ENCODE data around the gene OTC.
A peak's percentile ranks its signal among the peaks of the same experiment; 100 is the strongest.

Gene OTC

GRCh38 chrX:38352362-38352761, at the start of gene OTC:
Gene OTC, plus strand, starts transcription at chrX:38352604. Its CDS starts 93 bp downstream, at chrX:38352697.
- Mint-ChIP-seq H3K27ac (no peak within 1 kb of the TSS), H3K9me3 (no peaks in the 10 kb centered on the region), H3K4me3 (no peak within 1 kb of the TSS), H3K27me3 (peaks cover 5% of the 10 kb centered on the region), H3K4me1 (no peaks in the 10 kb centered on the region), H3K36me3 (no peaks in the 10 kb centered on the region)
- CTCF ChIA-PET: no interaction called here
- no peak for DNase-seq

DNA sequence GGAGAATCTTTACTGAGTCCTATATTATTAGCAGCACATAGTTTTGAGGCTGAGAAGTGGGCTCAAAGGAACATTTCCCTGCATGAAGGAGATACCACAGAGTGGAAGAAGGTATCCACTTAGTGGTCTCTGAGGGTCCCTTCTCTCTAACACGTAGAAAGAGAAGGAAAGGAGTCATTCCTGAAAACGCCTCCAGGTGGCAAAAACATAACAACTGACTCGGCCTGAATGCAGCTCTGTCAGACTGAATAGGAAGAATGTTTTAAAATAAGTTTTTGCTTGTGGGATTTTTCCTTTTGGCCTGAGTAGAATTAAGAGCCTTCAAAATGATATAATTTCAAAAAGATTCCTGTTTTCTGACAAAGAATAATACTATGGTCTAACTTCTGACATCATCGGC, 48.4 kb upstream of the OTC start:
- no peaks in the 10 kb centered on the region for H3K4me1 Mint-ChIP-seq
- H3K4me3 Mint-ChIP-seq: no peak overlapping the region
- no peaks in the 10 kb centered on the region for H3K36me3 Mint-ChIP-seq
- no peak for DNase-seq
- no peaks in the 10 kb centered on the region for H3K9me3 Mint-ChIP-seq
- H3K27me3 Mint-ChIP-seq: no peaks in the 10 kb centered on the region
- no peak overlapping the region for H3K27ac Mint-ChIP-seq
- CTCF ChIA-PET: no interaction called here

DNA sequence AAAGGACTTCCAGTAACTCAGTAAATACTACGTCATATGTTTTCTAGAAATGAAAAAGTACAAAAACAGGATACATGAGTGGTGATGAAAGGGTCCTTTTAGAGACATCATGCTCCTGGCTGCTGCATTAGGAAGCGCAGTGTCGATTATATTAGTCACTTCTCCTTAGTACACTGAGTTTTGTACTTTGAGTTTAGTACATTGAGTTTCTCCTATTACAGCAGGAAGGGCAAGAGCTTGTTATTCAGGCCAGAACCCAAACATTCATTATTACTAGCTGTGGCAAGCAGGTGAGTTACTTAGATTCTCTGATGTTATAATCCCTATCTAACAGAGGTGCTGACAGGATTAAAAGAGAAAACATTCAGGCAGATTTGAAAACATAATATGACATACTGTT, 46.4 kb upstream of the OTC start:
- H3K36me3 Mint-ChIP-seq: no peaks in the 10 kb centered on the region
- DNase-seq: no peak
- no peaks in the 10 kb centered on the region for H3K27me3 Mint-ChIP-seq
- H3K4me1 Mint-ChIP-seq: no peaks in the 10 kb centered on the region
- H3K27ac Mint-ChIP-seq: no peak overlapping the region
- H3K9me3 Mint-ChIP-seq: no peaks in the 10 kb centered on the region
- CTCF ChIA-PET: no interaction called here
- H3K4me3 Mint-ChIP-seq: no peak overlapping the region

DNA sequence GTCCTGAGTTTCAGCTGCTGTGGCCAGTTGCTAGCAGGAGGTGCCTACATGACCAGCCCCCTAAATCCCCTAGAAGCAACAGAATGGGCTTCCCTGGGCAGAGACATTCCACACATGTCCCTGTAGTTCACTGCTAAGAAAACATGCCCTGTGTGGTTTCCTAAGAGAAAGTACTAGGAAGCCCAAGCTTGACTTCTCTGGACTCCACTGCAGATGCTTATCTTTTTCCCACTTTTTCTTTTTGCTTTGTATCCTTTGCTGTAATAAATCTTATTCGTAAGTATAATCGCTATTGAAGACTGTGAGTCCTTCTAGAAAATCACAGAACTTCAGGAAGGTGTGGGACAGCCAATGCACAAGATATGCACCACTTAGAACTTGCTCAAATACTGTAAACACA, 40.7 kb upstream of the OTC start:
- no peaks in the 10 kb centered on the region for H3K4me1 Mint-ChIP-seq

DNA sequence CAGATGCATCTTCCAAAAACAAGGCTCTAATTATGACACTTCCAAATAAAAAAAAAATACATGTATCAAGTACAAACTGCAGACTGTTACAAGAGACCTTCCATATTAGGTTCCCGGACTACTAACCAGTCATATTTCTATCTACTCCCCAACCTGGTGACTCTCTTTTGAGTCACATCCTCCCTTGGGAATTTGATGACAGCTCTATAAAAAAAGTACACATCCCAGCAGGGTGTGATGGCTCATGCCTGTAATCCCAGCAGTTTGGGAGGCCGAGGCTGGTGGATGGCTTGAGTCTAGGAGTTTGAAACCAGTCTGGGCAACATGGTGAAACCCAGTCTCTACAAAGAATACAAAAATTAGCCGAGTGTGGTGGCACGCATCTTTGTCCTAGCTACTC, 40.0 kb upstream of the OTC start:
- H3K9me3 Mint-ChIP-seq: no peaks in the 10 kb centered on the region
- H3K4me1 Mint-ChIP-seq: no peaks in the 10 kb centered on the region

More for the DNA sequence above, 40.7 kb upstream of the OTC start:
- CTCF ChIA-PET: no interaction called here
- H3K27ac Mint-ChIP-seq: no peak overlapping the region
- no peaks in the 10 kb centered on the region for H3K27me3 Mint-ChIP-seq
- H3K9me3 Mint-ChIP-seq: no peaks in the 10 kb centered on the region
- no peaks in the 10 kb centered on the region for H3K36me3 Mint-ChIP-seq
- no peak overlapping the region for H3K4me3 Mint-ChIP-seq
- DNase-seq: no peak

GRCh38 chrX:38313190-38313589, 39.2 kb upstream of the OTC start:
- CTCF ChIA-PET: no interaction called here
- no peaks in the 10 kb centered on the region for H3K27me3 Mint-ChIP-seq
- H3K4me3 Mint-ChIP-seq: no peak overlapping the region
- no peak for DNase-seq
- no peaks in the 10 kb centered on the region for H3K4me1 Mint-ChIP-seq
- H3K9me3 Mint-ChIP-seq: no peaks in the 10 kb centered on the region
- no peak overlapping the region for H3K27ac Mint-ChIP-seq
- no peaks in the 10 kb centered on the region for H3K36me3 Mint-ChIP-seq

More for the DNA sequence above, 40.0 kb upstream of the OTC start:
- Mint-ChIP-seq H3K36me3 (no peaks in the 10 kb centered on the region), H3K27me3 (no peaks in the 10 kb centered on the region), H3K27ac (no peak overlapping the region), H3K4me3 (no peak overlapping the region)
- no peak for DNase-seq
- CTCF ChIA-PET: no interaction called here

DNA sequence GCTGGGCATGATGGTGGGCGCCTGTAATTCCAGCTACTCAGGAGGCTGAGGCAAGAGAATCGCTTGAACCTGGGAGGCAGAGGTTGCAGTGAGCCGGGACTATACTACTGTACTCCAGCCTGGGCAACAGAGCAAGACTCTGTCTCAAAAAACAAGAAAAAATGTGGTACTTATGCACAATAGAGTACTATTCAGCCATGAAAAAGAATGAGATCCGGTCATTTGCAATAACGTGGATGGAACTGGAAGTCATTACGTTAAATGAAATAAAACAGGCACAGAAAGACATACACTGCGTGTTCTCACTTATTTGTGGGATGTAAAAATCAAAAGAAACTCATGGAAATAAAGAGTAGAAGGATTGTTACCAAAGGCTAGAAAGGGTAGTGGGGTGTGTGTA, 37.2 kb upstream of the OTC start:
- no peak overlapping the region for H3K4me3 Mint-ChIP-seq
- H3K36me3 Mint-ChIP-seq: no peaks in the 10 kb centered on the region
- no peaks in the 10 kb centered on the region for H3K4me1 Mint-ChIP-seq
- H3K27me3 Mint-ChIP-seq: no peaks in the 10 kb centered on the region
- CTCF ChIA-PET: no interaction called here
- no peak for DNase-seq
- no peaks in the 10 kb centered on the region for H3K9me3 Mint-ChIP-seq
- H3K27ac Mint-ChIP-seq: no peak overlapping the region

- Mint-ChIP-seq H3K27me3 (no peaks in the 10 kb centered on the region), H3K4me3 (no peak overlapping the region), H3K9me3 (no peaks in the 10 kb centered on the region), H3K4me1 (no peaks in the 10 kb centered on the region), H3K27ac (no peak overlapping the region), H3K36me3 (no peaks in the 10 kb centered on the region)
- CTCF ChIA-PET: no interaction called here
- DNase-seq: no peak
These were observed 34.2 kb upstream of the OTC start for GRCh38 chrX:38318196-38318595.

GRCh38 chrX:38318606-38319005, 33.8 kb upstream of the OTC start:
- CTCF ChIA-PET: interaction anchor here (1.1 kb wide), 1 partner anchor 10 kb away, joined by 3 read pairs; no protein-coding TSS in a partner anchor
- no peaks in the 10 kb centered on the region for H3K36me3 Mint-ChIP-seq
- no peaks in the 10 kb centered on the region for H3K27me3 Mint-ChIP-seq
- no peaks in the 10 kb centered on the region for H3K9me3 Mint-ChIP-seq
- no peak overlapping the region for H3K27ac Mint-ChIP-seq
- no peak for DNase-seq
- H3K4me3 Mint-ChIP-seq: no peak overlapping the region
- no peaks in the 10 kb centered on the region for H3K4me1 Mint-ChIP-seq

DNA sequence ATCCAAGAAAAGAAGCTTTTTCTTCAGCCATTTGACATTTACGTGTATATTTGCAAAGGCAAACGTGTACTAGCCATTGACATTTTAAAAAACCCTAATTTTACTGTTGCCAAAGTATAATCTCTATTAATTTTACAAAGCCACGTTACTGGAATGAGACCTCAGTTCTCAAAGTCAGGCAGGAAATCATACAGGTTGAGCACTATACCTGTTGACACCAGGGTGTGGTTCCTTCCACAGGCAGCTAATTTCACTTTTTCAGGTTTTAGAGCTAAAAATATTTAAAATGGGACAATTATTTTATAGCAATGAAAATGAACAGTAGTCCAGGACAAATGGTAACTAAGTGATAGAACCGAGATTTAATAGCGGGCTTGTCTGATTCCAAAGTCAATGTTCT, 31.6 kb upstream of the OTC start:
- Mint-ChIP-seq H3K27me3 (no peaks in the 10 kb centered on the region), H3K4me1 (peaks cover 4% of the 10 kb centered on the region), H3K4me3 (no peak overlapping the region), H3K9me3 (no peaks in the 10 kb centered on the region), H3K27ac (no peak overlapping the region), H3K36me3 (no peaks in the 10 kb centered on the region)
- CTCF ChIA-PET: no interaction called here
- no peak for DNase-seq

DNA sequence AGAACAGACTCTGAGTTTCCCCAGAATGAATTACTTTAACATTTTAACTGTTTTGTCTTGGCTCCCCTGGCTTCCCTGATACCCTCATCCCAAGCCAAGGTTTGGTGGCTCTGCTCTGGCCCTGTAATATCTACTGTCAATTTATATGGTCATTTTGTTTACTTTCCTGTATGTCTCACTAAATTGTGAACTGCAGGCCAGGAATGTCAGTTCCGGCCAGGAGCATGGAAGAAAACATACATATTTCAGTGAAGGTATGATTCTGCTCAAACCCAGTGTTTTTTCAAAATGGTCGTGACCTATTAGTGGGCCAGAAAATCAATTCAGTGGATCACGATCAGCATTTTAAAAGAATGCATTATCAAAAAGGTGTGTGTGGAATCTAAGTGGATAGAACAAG, 26.3 kb upstream of the OTC start:
- H3K36me3 Mint-ChIP-seq: no peaks in the 10 kb centered on the region
- H3K27ac Mint-ChIP-seq: peak overlapping the region; percentile 24

DNA sequence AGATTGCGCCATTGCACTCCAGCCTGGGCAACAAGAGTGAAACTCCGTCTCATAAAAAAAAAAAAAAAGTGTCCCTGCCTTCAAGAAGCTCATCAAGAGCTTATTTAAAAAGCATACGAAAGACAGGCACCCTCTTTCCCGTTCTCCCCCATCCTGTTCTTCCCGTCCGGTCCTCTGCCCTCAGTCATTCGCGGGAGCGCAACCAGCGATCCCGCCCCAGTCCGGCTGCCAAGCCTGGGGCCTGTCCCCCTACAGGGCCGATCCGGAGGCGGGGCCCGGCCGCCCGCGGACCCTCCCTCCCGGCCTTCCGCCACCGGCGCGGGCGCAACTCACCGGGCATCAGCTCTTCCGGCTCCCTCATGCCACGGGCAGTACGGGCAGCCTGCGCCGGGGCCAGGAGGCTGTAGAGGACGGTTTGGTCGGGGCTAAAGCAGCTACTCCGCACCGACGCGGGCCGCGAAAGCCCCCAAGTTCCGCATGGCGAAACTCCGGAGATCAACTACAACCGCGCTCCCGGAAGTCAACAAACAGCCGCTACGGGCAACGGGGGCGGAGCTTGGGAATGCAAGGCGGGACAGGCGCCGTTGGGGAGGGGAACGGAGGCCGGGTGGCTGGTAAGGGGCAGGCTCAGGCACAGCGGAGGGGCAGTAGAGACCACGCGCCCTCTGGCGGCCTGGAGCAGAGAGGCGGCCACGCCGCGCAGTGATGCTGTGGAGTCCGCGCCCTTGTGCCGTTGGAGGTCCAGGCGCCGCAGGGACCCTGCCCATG, 25.2 kb upstream of the OTC start, which contains the start of gene RPGR:
Gene RPGR (minus strand): TSS at position 503 of the 768 bp plus-strand sequence. CDS start 142 bp downstream, at position 361.
- peak within 1 kb of the TSS; percentile 90 for H3K27ac Mint-ChIP-seq

More for the DNA sequence above, 26.3 kb upstream of the OTC start:
- DNase-seq: no peak
- peaks cover 28% of the 10 kb centered on the region for H3K4me1 Mint-ChIP-seq
- peak overlapping the region; percentile 90 for H3K4me3 Mint-ChIP-seq
- H3K27me3 Mint-ChIP-seq: no peaks in the 10 kb centered on the region
- H3K9me3 Mint-ChIP-seq: no peaks in the 10 kb centered on the region
- CTCF ChIA-PET: no interaction called here

DNA sequence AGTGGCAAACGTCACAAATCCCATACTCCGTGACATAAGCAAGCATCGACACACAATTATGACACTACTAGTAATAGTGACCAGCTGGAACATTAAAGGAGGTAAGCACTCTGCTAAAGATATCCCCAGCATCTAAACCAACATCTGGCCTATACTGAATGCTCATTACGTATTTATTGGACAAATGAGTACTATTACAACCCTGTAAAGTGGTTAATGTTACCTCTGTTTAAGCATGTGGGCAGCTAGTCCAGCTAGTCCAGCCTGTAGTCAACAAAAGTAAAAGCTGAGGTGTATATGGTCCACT, 24.7 kb upstream of the OTC start:
- Mint-ChIP-seq H3K4me3 (peak overlapping the region; percentile 90), H3K27ac (peak overlapping the region; percentile 30), H3K9me3 (no peaks in the 10 kb centered on the region), H3K27me3 (no peaks in the 10 kb centered on the region), H3K4me1 (peaks cover 28% of the 10 kb centered on the region), H3K36me3 (no peaks in the 10 kb centered on the region)
- no peak for DNase-seq
- CTCF ChIA-PET: interaction anchor here (0.6 to 2.1 kb wide), 10 partner anchors 8 to 161 kb away, joined by 3 to 8 read pairs (median 4); partner anchors contain the start of gene SRPX

More for the DNA sequence above, 25.2 kb upstream of the OTC start, which contains the start of gene RPGR:
- Mint-ChIP-seq H3K4me3 (peak within 1 kb of the TSS; percentile 90), H3K4me1 (peaks cover 28% of the 10 kb centered on the region), H3K27me3 (no peaks in the 10 kb centered on the region), H3K9me3 (no peaks in the 10 kb centered on the region), H3K36me3 (no peaks in the 10 kb centered on the region)
- DNase-seq: peak; percentile 94
- CTCF ChIA-PET: interaction anchor here (0.7 to 2.1 kb wide), 10 partner anchors 19 to 403 kb away, joined by 3 to 8 read pairs (median 4); partner anchors contain the start of gene SRPX

- H3K9me3 Mint-ChIP-seq: no peaks in the 10 kb centered on the region
- H3K27me3 Mint-ChIP-seq: no peaks in the 10 kb centered on the region
- CTCF ChIA-PET: no interaction called here
- no peak for DNase-seq
- H3K36me3 Mint-ChIP-seq: no peaks in the 10 kb centered on the region
- no peak overlapping the region for H3K4me3 Mint-ChIP-seq
- no peak overlapping the region for H3K27ac Mint-ChIP-seq
- peaks cover 14% of the 10 kb centered on the region for H3K4me1 Mint-ChIP-seq
These were observed 19.9 kb upstream of the OTC start for GRCh38 chrX:38332505-38332904.

DNA sequence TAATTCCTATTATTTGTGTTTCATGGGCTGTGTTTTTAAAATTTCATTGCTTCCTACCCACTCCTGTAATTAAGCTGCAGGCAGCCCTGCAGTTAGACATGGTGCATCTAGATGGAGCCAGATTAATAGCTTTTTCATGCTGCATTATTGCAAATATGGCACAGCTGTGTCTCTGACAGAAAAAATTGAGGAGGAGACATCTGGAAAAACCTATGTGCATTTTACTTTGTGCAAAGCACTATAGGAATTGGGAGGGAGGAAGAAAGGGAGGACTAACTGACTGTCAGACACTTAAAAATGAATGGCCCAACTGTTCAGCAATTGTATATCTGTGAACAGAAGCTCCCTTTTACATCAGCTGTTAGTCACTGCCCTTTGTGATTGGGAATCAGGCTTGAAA, 17.0 kb upstream of the OTC start:
- no peaks in the 10 kb centered on the region for H3K36me3 Mint-ChIP-seq
- no peak overlapping the region for H3K27ac Mint-ChIP-seq
- no peaks in the 10 kb centered on the region for H3K27me3 Mint-ChIP-seq
- no peaks in the 10 kb centered on the region for H3K9me3 Mint-ChIP-seq
- CTCF ChIA-PET: no interaction called here
- DNase-seq: no peak
- H3K4me1 Mint-ChIP-seq: no peaks in the 10 kb centered on the region
- H3K4me3 Mint-ChIP-seq: no peak overlapping the region

All from activated naive CD4-positive, alpha-beta T cell treated with anti-CD3 and anti-CD28 coated beads, Interleukin-2, amount 10 ng/mL, durations not matched to agents 7 days and 5 days (primary cell).